ENCODE measurements around the gene ZBTB12. TPM values are rescaled to one million over a fixed set of nuclear protein-coding genes. Genes with fewer than 3 reads are reported as not detected.

The ZBTB12 gene
- total and polyA plus RNA-seq, 2 of the 8 experiments (the other 6 are each of a cell fraction or from before 2014, with no cell fraction given): 20.7 to 40.8 TPM

GRCh38 chr6:31906122-31906521 lies 4.2 kb upstream of the ZBTB12 start:
- H4K20me1 ChIP-seq (replicated peaks in 1 of 2; ENCODE audit: control insufficient read depth in 1 of 2, insufficient read depth in 2 of 2, low read length in 2 of 2): no peaks in the 10 kb centered on the region
- H3K18ac ChIP-seq (ENCODE audit: extremely low read depth, low read length): no peak overlapping the region
- no peak overlapping the region for H3K23ac ChIP-seq (ENCODE audit: insufficient read length)
- H3K4me1 ChIP-seq (replicated peaks in 1 of 4; ENCODE audit: control insufficient read depth in 3 of 4, insufficient read depth in 4 of 4, low read length in 3 of 4): peaks cover 0 to 13% (median 6%) of the 10 kb centered on the region in 4 experiments; a peak in 6 of 7 replicates
- peaks cover 4% of the 10 kb centered on the region; the same call in 1 of the 2 replicates for H3K23me2 ChIP-seq (ENCODE audit: low read depth, low read length)
- H4K5ac ChIP-seq (ENCODE audit: insufficient read length, low read depth, low read length): no peak overlapping the region
- ChIA-PET POLR2A (ENCODE audit: partially characterized antibody) (interaction anchor here (0.7 to 2.8 kb wide), 6 partner anchors 11 to 60 kb away, joined by 3 to 10 read pairs (median 4); no protein-coding TSS in a partner anchor), CTCF (ENCODE audit: partially characterized antibody) (interaction anchor here (0.6 to 1.9 kb wide), 6 partner anchors 17 to 216 kb away, joined by 3 to 10 read pairs (median 4); no protein-coding TSS in a partner anchor)
- 44% methylated on average over 4 of the region's 4 CpGs; no CpG with 5 or more reads in 1 of the 2 experiments for WGBS, 2 experiments (ENCODE audit: extremely low coverage in 1 of 2, insufficient coverage in 1 of 2, insufficient read length in 1 of 2, insufficient replicate concordance in 2 of 2, low coverage in 1 of 2, low lambda C conversion rate in 2 of 2, missing lambda C conversion rate in 1 of 2)
- H3K14ac ChIP-seq (ENCODE audit: insufficient read length): no peak overlapping the region
- H3K27me3 ChIP-seq (replicated peaks in 1 of 4; ENCODE audit: control insufficient read depth in 3 of 4, extremely low read depth in 1 of 4, insufficient read depth in 3 of 4, low read length in 3 of 4): no peaks in the 10 kb centered on the region
- no peak overlapping the region for H4K8ac ChIP-seq (ENCODE audit: extremely low read depth, insufficient read depth, low read length)
- H3K4ac ChIP-seq (replicated peaks; ENCODE audit: insufficient read length, low read depth, low read length): no peak overlapping the region
- FAIRE-seq: no peak
- no peaks in the 10 kb centered on the region for H3K36me3 ChIP-seq (ENCODE audit: control insufficient read depth in 2 of 4, insufficient read depth in 4 of 4, low read length in 3 of 4)
- peak overlapping the region; percentile 57 to 58 for H3K4me2 ChIP-seq (ENCODE audit: insufficient read depth in 1 of 2, low read depth in 2 of 2, low read length in 2 of 2)
- no peak overlapping the region for H4K91ac ChIP-seq (replicated peaks; ENCODE audit: insufficient read length, low read length)
- H3K27ac ChIP-seq (ENCODE audit: low read depth, low read length): no peak overlapping the region
- H2BK15ac ChIP-seq (ENCODE audit: low read length): no peak overlapping the region
- no peak overlapping the region for H2BK5ac ChIP-seq (ENCODE audit: low read depth, low read length)
- H2BK12ac ChIP-seq (ENCODE audit: low read depth, low read length): no peak overlapping the region
- no peak overlapping the region for H2BK20ac ChIP-seq (ENCODE audit: low read length)
- H2BK120ac ChIP-seq (replicated peaks; ENCODE audit: low read depth, low read length): no peak overlapping the region
- no peaks in the 10 kb centered on the region for H3K79me2 ChIP-seq (ENCODE audit: control insufficient read depth in 1 of 2, insufficient read depth in 2 of 2, low read length in 2 of 2)
- no peak overlapping the region for H2AK5ac ChIP-seq (ENCODE audit: low read depth, low read length)
- DNase-seq (ENCODE audit: low read depth in 1 of 2, low spot score in 2 of 2): peak in 1 of 2 experiments; percentile 49
- H3K9ac ChIP-seq (replicated peaks in 1 of 4; ENCODE audit: extremely low read depth in 1 of 4, low read depth in 3 of 4, low read length in 3 of 4): peak overlapping the region in 1 of 4 experiments; percentile 60; a peak in 2 of 7 replicates
- TF ChIP-seq KDM5A (IDR thresholded peaks at IDR 0.05; ENCODE audit: low read length): no peak
- TF ChIP-seq SP1 (IDR thresholded peaks at IDR 0.05; ENCODE audit: low read depth, low read length): 0 out of 2 replicates have a peak, but pooled peaks have one; percentile 51
- TF ChIP-seq ASH2L (IDR thresholded peaks at IDR 0.05; ENCODE audit: low read length): peak; percentile 27
- no peak overlapping the region for H3K56ac ChIP-seq (replicated peaks; ENCODE audit: insufficient read length, low read depth, low read length)
- H3K79me1 ChIP-seq (ENCODE audit: low read depth, low read length): no peaks in the 10 kb centered on the region
- H3K9me3 ChIP-seq (ENCODE audit: insufficient read depth in 2 of 2, low read depth in 1 of 2, low read length in 1 of 2): no peaks in the 10 kb centered on the region
- peak overlapping the region in 2 of 4 experiments; percentile 7 to 23; a peak in 3 of 8 replicates for H3K4me3 ChIP-seq (ENCODE audit: extremely low read depth in 1 of 4, insufficient read depth in 2 of 4, low read depth in 3 of 4, low read length in 4 of 4)
- H2AFZ ChIP-seq (ENCODE audit: low read length): peak overlapping the region; percentile 80
